GM12878 (cell line): Measurements from ENCODE around the gene SYNGAP1. TPM values are rescaled to one million over a fixed set of nuclear protein-coding genes. Genes with fewer than 3 reads are reported as not detected.
A peak's percentile ranks its signal among the peaks of the same experiment; 100 is the strongest.

ENCODE experiments used
- ATAC-seq: fragments of 200-7000 bp; cut with Tn5 transposase; 3 replicates; pipeline ENCODE4 v1.9.1; 2020; ENCODE audit warnings: mild to moderate bottlenecking, moderate library complexity
- BruUV-seq: library from RNA; stranded (reverse); fragments of 400-500 nt; replicated peaks from 2 replicates; lab custom pipeline; 2021; lab: Mats Ljungman, UMichigan
- CTCF ChIA-PET: fragments of 300-600 bp; sonication (Branson Sonifier 250); formaldehyde crosslinking; extraction: SDS; loops from one replicate; lab custom pipeline; 2021; ENCODE audit warnings: inconsistent platforms; lab: Yijun Ruan, JAX
- POLR2A ChIA-PET: fragments of 350-600 bp; formaldehyde crosslinking; extraction: SDS; loops from one replicate; lab custom pipeline; 2021; ENCODE audit warnings: inconsistent platforms; lab: Charles Lee
- RAD21 ChIA-PET: fragments of 300-600 bp; sonication (Branson Sonifier 250); formaldehyde crosslinking; loops from one replicate; lab custom pipeline; 2023; ENCODE audit warnings: antibody characterized with exemption; ENCODE audit not compliant: unreplicated experiment; lab: Charles Lee
- SMC1A ChIA-PET: fragments of 300-600 bp; sonication (Branson Sonifier 250); formaldehyde crosslinking; loops from one replicate; lab custom pipeline; 2023; ENCODE audit not compliant: unreplicated experiment, uncharacterized antibody; lab: Charles Lee
- DNase-seq: peaks from one replicate; pipeline ENCODE4 v3.0.0-alpha.2; 2011; ENCODE audit warnings: low read depth, low spot score
- FAIRE-seq: peaks from 3 replicates; lab custom pipeline; 2011; peaks lifted over from hg19 to GRCh38; lab: Jason Lieb, UNC
- H2AFZ ChIP-seq: 2 replicates; pipeline ENCODE4 v1.6.0; 2011; ENCODE audit warnings: low read depth, low read length, control low read depth; ENCODE audit not compliant: control insufficient read depth
- H3K27ac ChIP-seq: 2 replicates; pipeline ENCODE4 v1.5.1; 2011; ENCODE audit warnings: control low read depth; ENCODE audit not compliant: control insufficient read depth, insufficient read depth
- H3K27me3 ChIP-seq, 2 experiments: replicated peaks in 1 of 2; 2 replicates each; pipeline versions ENCODE4 v1.6.0 to v1.6.1; 2011; ENCODE audit warnings: low read length in 1 of 2; ENCODE audit not compliant: control insufficient read depth in 2 of 2, insufficient read depth in 2 of 2
- H3K36me3 ChIP-seq, 2 experiments: 2 replicates each; pipeline ENCODE4 v1.5.1; 2011; ENCODE audit warnings: low read length in 1 of 2; ENCODE audit not compliant: control insufficient read depth in 2 of 2, insufficient read depth in 2 of 2
- H3K4me1 ChIP-seq: 2 replicates; pipeline ENCODE4 v1.6.1; 2011; ENCODE audit warnings: mild to moderate bottlenecking, low read length, moderate library complexity, mixed read lengths; ENCODE audit not compliant: control insufficient read depth, insufficient read depth
- H3K4me2 ChIP-seq: 2 replicates; pipeline ENCODE4 v1.6.0; 2011; ENCODE audit warnings: control low read depth; ENCODE audit not compliant: control insufficient read depth, insufficient read depth
- H3K4me3 ChIP-seq: fragments of 200-600 bp; sonication (generic); 2 replicates; pipeline ENCODE4 v1.5.1; 2016
- H3K79me2 ChIP-seq: 2 replicates; pipeline ENCODE4 v1.6.0; 2011; ENCODE audit warnings: low read length; ENCODE audit not compliant: control insufficient read depth, insufficient read depth
- H3K9ac ChIP-seq: 2 replicates; pipeline ENCODE4 v1.8.0; 2011; ENCODE audit warnings: low read length, control low read depth, mixed read lengths; ENCODE audit not compliant: control insufficient read depth, insufficient read depth
- H3K9me3 ChIP-seq: replicated peaks from 3 replicates; pipeline ENCODE4 v1.5.1; 2011; ENCODE audit warnings: mild to moderate bottlenecking, low read length; ENCODE audit not compliant: control insufficient read depth, insufficient read depth
- H4K20me1 ChIP-seq: 2 replicates; pipeline ENCODE4 v1.6.0; 2011; ENCODE audit not compliant: control insufficient read depth, insufficient read depth
- ATF7 ChIP-seq: fragments of 450-650 bp; IDR thresholded peaks from 2 replicates; pipeline ENCODE4 v1.6.1; 2016; ENCODE audit warnings: low read depth, mild to moderate bottlenecking
- BHLHE40 ChIP-seq, 2 experiments: fragments of 450-650 bp in 1 of 2; IDR thresholded peaks; 2 replicates each; pipeline ENCODE4 v1.6.1; 2011 to 2017; ENCODE audit warnings: low read depth in 2 of 2, borderline replicate concordance in 1 of 2, improper control_type of control experiment in 1 of 2, low read length in 1 of 2, mild to moderate bottlenecking in 1 of 2
- CBX5 ChIP-seq: sonication (generic); IDR thresholded peaks from 2 replicates; pipeline ENCODE4 v1.6.1; 2016; ENCODE audit warnings: low read depth, moderate library complexity, mild to moderate bottlenecking, inconsistent platforms
- KAT2A ChIP-seq: conservative IDR thresholded peaks from 2 replicates; pipeline ENCODE4 v1.6.1; 2011; ENCODE audit warnings: low read depth, low read length; ENCODE audit not compliant: control insufficient read depth
- ZBTB33 ChIP-seq: fragments of 450-650 bp; IDR thresholded peaks from 2 replicates; pipeline ENCODE4 v1.6.1; 2017; ENCODE audit warnings: mild to moderate bottlenecking
- ZNF24 ChIP-seq: fragments of 450-650 bp; IDR thresholded peaks from 2 replicates; pipeline ENCODE4 v1.6.1; 2017; ENCODE audit warnings: antibody characterized with exemption, mild to moderate bottlenecking
- WGBS: methylation state at CpG from one replicate; pipeline ENCODE4 v1.1.6; 2016; ENCODE audit warnings: low lambda C conversion rate; ENCODE audit not compliant: insufficient replicate concordance, insufficient coverage; ENCODE audit errors: missing lambda C conversion rate; 5-methylcytosine and 5-hydroxymethylcytosine counted together
- in situ Hi-C: fragments of 300-500 bp; cut with MboI; formaldehyde crosslinking; loops from 9 replicates; pipeline ENCODE4 v1.14.3; 2018; ENCODE audit warnings: mixed read lengths
- intact Hi-C: fragments of 100-400 bp; cut with micrococcal nuclease; formaldehyde crosslinking; loops from one replicate; pipeline ENCODE4 v1.14.2; 2022; ENCODE audit not compliant: unreplicated experiment
- polyA plus RNA-seq, 11 experiments: library from polyadenylated mRNA; depleted of rRNA in 4 of 11; unstranded in 6 of 11; stranded (reverse) in 5 of 11; fragments of >200 nt; fragmentation: Nextera tagmentation in 4 of 11; fragmentation: Illumina TruSeq in 1 of 11; extraction: Ambion mirVana in 4 of 11; extraction: Trizol in 1 of 11; gene quantifications; 1 replicate in 1 of 11; 2 replicates in 10 of 11; pipeline versions ENCODE4 v1.2.1 to v1.2.3, GENCODE V29; 2011 to 2016; ENCODE audit warnings: inconsistent platforms in 2 of 11, missing spikeins in 2 of 11, low read depth in 1 of 11
- total RNA-seq, 4 experiments: library from RNA; depleted of rRNA in 3 of 4; stranded (reverse); fragments of >200 nt in 3 of 4; fragmentation: Illumina TruSeq in 1 of 4; extraction: Trizol in 1 of 4; gene quantifications; 2 replicates each; pipeline versions ENCODE4 v1.2.1 to v1.2.3, GENCODE V29; 2013 to 2021
- TF ChIP-seq, protein P1 (sequence below): fragments of 450-650 bp; IDR thresholded peaks from 2 replicates; pipeline ENCODE4 v1.6.1; 2017; ENCODE audit warnings: antibody characterized with exemption, mild to moderate bottlenecking, moderate library complexity

The SYNGAP1 gene
- total and polyA plus RNA-seq, 10 of the 15 experiments (the other 5 are each of a cell fraction or from before 2014, with no cell fraction given): 0.05 to 9.2 (median 1.2) TPM

- POLR2A ChIA-PET: interaction anchor here (0.7 to 1.2 kb wide), 3 partner anchors 17 to 1308 kb away, joined by 3 to 8 read pairs (median 4); no protein-coding TSS in a partner anchor
- intact Hi-C loops: loop anchor here (5.0 kb wide), 1 partner anchor 116 kb away; the partner anchor contains the start of gene B3GALT4
- peak overlapping the region; percentile 91 for H3K27ac ChIP-seq
Measured at GRCh38 chr6:33392979-33393378, 26.9 kb upstream of the SYNGAP1 start.

More at GRCh38 chr6:33392979-33393378, 26.9 kb upstream of the SYNGAP1 start:
- WGBS: 0% methylated on average over 3 of the region's 3 CpGs
- ATAC-seq (no peak), DNase-seq (no peak), FAIRE-seq (no peak)
- SMC1A ChIA-PET: interaction anchor here (1.6 kb wide), 1 partner anchor 116 kb away, joined by 3 read pairs; the partner anchor contains the start of gene B3GALT4
- Histone ChIP-seq H3K9ac (peak overlapping the region; percentile 94), H3K79me2 (peaks cover 58% of the 10 kb centered on the region), H2AFZ (peak overlapping the region; percentile 31), H3K36me3 (peaks cover 2 to 3% of the 10 kb centered on the region in 2 experiments), H3K9me3 (no peaks in the 10 kb centered on the region), H3K4me3 (peak overlapping the region; percentile 74), H3K27me3 (no peaks in the 10 kb centered on the region), H3K4me2 (peak overlapping the region; percentile 97), H4K20me1 (no peaks in the 10 kb centered on the region), H3K4me1 (peaks cover 6% of the 10 kb centered on the region)
- TF ChIP-seq ZBTB33 (no peak), ZNF24 (no peak), BHLHE40 (IDR thresholded peaks at IDR 0.05; ENCODE audit: borderline replicate concordance in 1 of 2, low read depth in 2 of 2, low read length in 1 of 2) (no peak), ATF7 (no peak), KAT2A (no peak), CBX5 (no peak)
- TF ChIP-seq, protein P1, sequence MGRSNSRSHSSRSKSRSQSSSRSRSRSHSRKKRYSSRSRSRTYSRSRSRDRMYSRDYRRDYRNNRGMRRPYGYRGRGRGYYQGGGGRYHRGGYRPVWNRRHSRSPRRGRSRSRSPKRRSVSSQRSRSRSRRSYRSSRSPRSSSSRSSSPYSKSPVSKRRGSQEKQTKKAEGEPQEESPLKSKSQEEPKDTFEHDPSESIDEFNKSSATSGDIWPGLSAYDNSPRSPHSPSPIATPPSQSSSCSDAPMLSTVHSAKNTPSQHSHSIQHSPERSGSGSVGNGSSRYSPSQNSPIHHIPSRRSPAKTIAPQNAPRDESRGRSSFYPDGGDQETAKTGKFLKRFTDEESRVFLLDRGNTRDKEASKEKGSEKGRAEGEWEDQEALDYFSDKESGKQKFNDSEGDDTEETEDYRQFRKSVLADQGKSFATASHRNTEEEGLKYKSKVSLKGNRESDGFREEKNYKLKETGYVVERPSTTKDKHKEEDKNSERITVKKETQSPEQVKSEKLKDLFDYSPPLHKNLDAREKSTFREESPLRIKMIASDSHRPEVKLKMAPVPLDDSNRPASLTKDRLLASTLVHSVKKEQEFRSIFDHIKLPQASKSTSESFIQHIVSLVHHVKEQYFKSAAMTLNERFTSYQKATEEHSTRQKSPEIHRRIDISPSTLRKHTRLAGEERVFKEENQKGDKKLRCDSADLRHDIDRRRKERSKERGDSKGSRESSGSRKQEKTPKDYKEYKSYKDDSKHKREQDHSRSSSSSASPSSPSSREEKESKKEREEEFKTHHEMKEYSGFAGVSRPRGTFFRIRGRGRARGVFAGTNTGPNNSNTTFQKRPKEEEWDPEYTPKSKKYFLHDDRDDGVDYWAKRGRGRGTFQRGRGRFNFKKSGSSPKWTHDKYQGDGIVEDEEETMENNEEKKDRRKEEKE: no peak
- BruUV-seq: no TSS peak
- in situ Hi-C loops: no loop called here
- CTCF ChIA-PET: no interaction called here
- RAD21 ChIA-PET: interaction anchor here (0.7 to 2.4 kb wide), 3 partner anchors 31 to 62 kb away, joined by 3 to 7 read pairs (median 3); partner anchors contain the start of gene ZBTB9
